Measurements from ENCODE around the gene FAM149A.
A peak's percentile ranks its signal among the peaks of the same experiment; 100 is the strongest.

The FAM149A gene

GRCh38 chr4:186128842-186129241 lies 24.3 kb downstream of the FAM149A start:
- H3F3A ChIP-seq (ENCODE audit: insufficient read depth, low read length) = 0 out of 2 replicates have a peak, but pooled peaks cover 4% of the 10 kb centered on the region
- H3K4me1 ChIP-seq (ENCODE audit: low read length) = peaks cover 18% of the 10 kb centered on the region; the same call in 1 of the 2 replicates
- no peaks in the 10 kb centered on the region for H3K79me2 ChIP-seq (ENCODE audit: low read length)
- no peak overlapping the region for H3K9ac ChIP-seq (ENCODE audit: low read length)
- H3K9me2 ChIP-seq (replicated peaks; ENCODE audit: insufficient read depth, low read length) = no peaks in the 10 kb centered on the region
- H3K27me3 ChIP-seq (replicated peaks; ENCODE audit: insufficient read depth, low read length) = no peaks in the 10 kb centered on the region
- H3K36me3 ChIP-seq (replicated peaks; ENCODE audit: insufficient read depth, low read length) = no peaks in the 10 kb centered on the region
- H2AFZ ChIP-seq (ENCODE audit: low read length) = no peak overlapping the region
- no peaks in the 10 kb centered on the region for H4K20me1 ChIP-seq (ENCODE audit: insufficient read depth, low read length)
- TF ChIP-seq EZH2 (optimal IDR thresholded peaks at IDR 0.05; ENCODE audit: low read depth, low read length) (no peak), CTCF (IDR thresholded peaks at IDR 0.05; ENCODE audit: low read length) (no peak), EZH2phosphoT487 (IDR thresholded peaks at IDR 0.05; ENCODE audit: low read length) (no peak)
- H3K4me3 ChIP-seq (ENCODE audit: low read length) = no peak overlapping the region
- no peaks in the 10 kb centered on the region for H3K9me3 ChIP-seq (replicated peaks; ENCODE audit: insufficient read depth, low read length)
- no peak for DNase-seq
- H3K4me2 ChIP-seq (ENCODE audit: low read depth, low read length) = no peak overlapping the region
- no peak overlapping the region for H3K27ac ChIP-seq (ENCODE audit: low read length)

- H2AFZ ChIP-seq (ENCODE audit: low read length) = no peak overlapping the region
- H3K27ac ChIP-seq (ENCODE audit: low read length) = no peak overlapping the region
- H3K36me3 ChIP-seq (replicated peaks; ENCODE audit: insufficient read depth, low read length) = no peaks in the 10 kb centered on the region
- no peaks in the 10 kb centered on the region for H4K20me1 ChIP-seq (ENCODE audit: insufficient read depth, low read length)
- H3K27me3 ChIP-seq (replicated peaks; ENCODE audit: insufficient read depth, low read length) = no peaks in the 10 kb centered on the region
- H3F3A ChIP-seq (ENCODE audit: insufficient read depth, low read length) = peaks cover 7% of the 10 kb centered on the region; the same call in 1 of the 2 replicates
- no peak overlapping the region for H3K9ac ChIP-seq (ENCODE audit: low read length)
- H3K4me2 ChIP-seq (ENCODE audit: low read depth, low read length) = no peak overlapping the region
- TF ChIP-seq EZH2phosphoT487 (IDR thresholded peaks at IDR 0.05; ENCODE audit: low read length) (no peak), CTCF (IDR thresholded peaks at IDR 0.05; ENCODE audit: low read length) (no peak), EZH2 (optimal IDR thresholded peaks at IDR 0.05; ENCODE audit: low read depth, low read length) (no peak)
- H3K9me2 ChIP-seq (replicated peaks; ENCODE audit: insufficient read depth, low read length) = no peaks in the 10 kb centered on the region
- no peak for DNase-seq
- H3K9me3 ChIP-seq (replicated peaks; ENCODE audit: insufficient read depth, low read length) = no peaks in the 10 kb centered on the region
- no peak overlapping the region for H3K4me3 ChIP-seq (ENCODE audit: low read length)
- peaks cover 25% of the 10 kb centered on the region for H3K4me1 ChIP-seq (ENCODE audit: low read length)
- no peaks in the 10 kb centered on the region for H3K79me2 ChIP-seq (ENCODE audit: low read length)
Measured at GRCh38 chr4:186131935-186132334, 27.4 kb downstream of the FAM149A start.

GRCh38 chr4:186132577-186133242 lies 28.2 kb downstream of the FAM149A start:
- no peaks in the 10 kb centered on the region for H3K9me2 ChIP-seq (replicated peaks; ENCODE audit: insufficient read depth, low read length)
- peaks cover 7% of the 10 kb centered on the region; the same call in 1 of the 2 replicates for H3F3A ChIP-seq (ENCODE audit: insufficient read depth, low read length)
- H2AFZ ChIP-seq (ENCODE audit: low read length) = no peak overlapping the region
- H3K27me3 ChIP-seq (replicated peaks; ENCODE audit: insufficient read depth, low read length) = no peaks in the 10 kb centered on the region
- H3K27ac ChIP-seq (ENCODE audit: low read length) = peak overlapping the region; percentile 30; the same call in 1 of the 2 replicates
- no peak for TF ChIP-seq EZH2 (optimal IDR thresholded peaks at IDR 0.05; ENCODE audit: low read depth, low read length)
- TF ChIP-seq CTCF (IDR thresholded peaks at IDR 0.05; ENCODE audit: low read length) = peak; percentile 36
- no peaks in the 10 kb centered on the region for H3K9me3 ChIP-seq (replicated peaks; ENCODE audit: insufficient read depth, low read length)
- peaks cover 25% of the 10 kb centered on the region for H3K4me1 ChIP-seq (ENCODE audit: low read length)
- no peaks in the 10 kb centered on the region for H4K20me1 ChIP-seq (ENCODE audit: insufficient read depth, low read length)
- H3K36me3 ChIP-seq (replicated peaks; ENCODE audit: insufficient read depth, low read length) = no peaks in the 10 kb centered on the region
- no peak overlapping the region for H3K4me3 ChIP-seq (ENCODE audit: low read length)
- DNase-seq = peak; percentile 26
- no peaks in the 10 kb centered on the region for H3K79me2 ChIP-seq (ENCODE audit: low read length)
- no peak overlapping the region for H3K9ac ChIP-seq (ENCODE audit: low read length)
- peak overlapping the region; percentile 36 for H3K4me2 ChIP-seq (ENCODE audit: low read depth, low read length)
